GM12891 (cell line): ENCODE measurements around the gene LCN6. TPM values are rescaled to one million over a fixed set of nuclear protein-coding genes. Genes with fewer than 3 reads are reported as not detected.
"Not testable (repeated sequence)": the region's sequence is repeated elsewhere in the genome, so short reads cannot be mapped to it uniquely, and the experiment has no call there.

Experiments used
- DNase-seq: peaks from one replicate; pipeline ENCODE4 v3.0.0; 2011; ENCODE audit warnings: low spot score; ENCODE audit not compliant: insufficient read length
- FAIRE-seq: peaks from 2 replicates; lab custom pipeline; 2011; peaks lifted over from hg19 to GRCh38; lab: Jason Lieb, UNC
- PAX5 ChIP-seq: IDR thresholded peaks from 2 replicates; pipeline ENCODE4 v1.6.1; 2011; ENCODE audit warnings: low read length, moderate library complexity, mild to moderate bottlenecking; ENCODE audit not compliant: insufficient read depth, severe bottlenecking
- POLR2A ChIP-seq: IDR thresholded peaks from 2 replicates; pipeline ENCODE4 v1.6.1; 2011; ENCODE audit warnings: low read depth, low read length, control low read depth
- POLR2AphosphoS5 ChIP-seq: IDR thresholded peaks from 2 replicates; pipeline ENCODE4 v1.6.1; 2011; ENCODE audit warnings: low read depth, low read length, control low read depth
- POU2F2 ChIP-seq: IDR thresholded peaks from 2 replicates; pipeline ENCODE4 v1.6.1; 2011; ENCODE audit warnings: low read depth, mild to moderate bottlenecking, control low read depth, low read length, moderate library complexity
- SPI1 ChIP-seq: IDR thresholded peaks from 2 replicates; pipeline ENCODE4 v1.6.1; 2011; ENCODE audit warnings: low read depth, low read length, control low read depth
- TAF1 ChIP-seq: IDR thresholded peaks from 2 replicates; pipeline ENCODE4 v1.6.1; 2011; ENCODE audit warnings: low read depth, low read length, control low read depth
- polyA plus RNA-seq: library from polyadenylated mRNA; unstranded; fragments of >200 nt; gene quantifications from one replicate; pipeline ENCODE4 v1.2.1, GENCODE V29; 2012; ENCODE audit warnings: low read depth, missing spikeins, inconsistent platforms; ENCODE audit not compliant: missing spikeins

The LCN6 gene
- polyA plus RNA-seq: 0.15 TPM

- DNase-seq (no peak), FAIRE-seq (no peak)
- no peak for TF ChIP-seq POU2F2
- no peak for TF ChIP-seq POLR2AphosphoS5
- TF ChIP-seq PAX5: no peak
- no peak for TF ChIP-seq SPI1
- no peak for TF ChIP-seq POLR2A
- TF ChIP-seq TAF1: no peak
Observed at GRCh38 chr9:136748201-136748600, at the start of gene LCN6. TSS of gene LCN6 (minus strand) at chr9:136748525. CDS start at chr9:136748483, 42 bp downstream.

- DNase-seq, FAIRE-seq: not testable (repeated sequence)
Observed at GRCh38 chr9:136796775-136797347, 48.5 kb upstream of the LCN6 start.

GRCh38 chr9:136796238-136796774, 48.0 kb upstream of the LCN6 start, which contains the start of gene CCDC183:
TSS of gene CCDC183 (plus strand) at chr9:136796338. CDS start at chr9:136796398, 60 bp downstream.
- DNase-seq: no peak
- TF ChIP-seq POU2F2 (no peak), PAX5 (no peak), POLR2AphosphoS5 (no peak), POLR2A (no peak), SPI1 (no peak), TAF1 (no peak)
- no peak for FAIRE-seq

- TF ChIP-seq SPI1: no peak
- no peak for FAIRE-seq
- DNase-seq: no peak
Observed at GRCh38 chr9:136795000-136795348, 46.6 kb upstream of the LCN6 start.

- TF ChIP-seq SPI1 (no peak), PAX5 (no peak), TAF1 (no peak), POLR2AphosphoS5 (no peak), POLR2A (no peak), POU2F2 (no peak)
- DNase-seq (no peak), FAIRE-seq (no peak)
Observed at GRCh38 chr9:136794281-136794999, 46.1 kb upstream of the LCN6 start.

- FAIRE-seq (no peak), DNase-seq (no peak)
- TF ChIP-seq POLR2AphosphoS5: no peak
- TF ChIP-seq POLR2A: no peak
- no peak for TF ChIP-seq POU2F2
- no peak for TF ChIP-seq PAX5
- TF ChIP-seq TAF1: no peak
- TF ChIP-seq SPI1: no peak
Observed at GRCh38 chr9:136793086-136793946, 45.0 kb upstream of the LCN6 start.

- FAIRE-seq: no peak
- TF ChIP-seq TAF1 (no peak), POLR2AphosphoS5 (no peak), PAX5 (no peak), SPI1 (no peak), POU2F2 (no peak), POLR2A (no peak)
- DNase-seq: no peak
Observed at GRCh38 chr9:136792321-136793085, 44.2 kb upstream of the LCN6 start.

GRCh38 chr9:136791516-136792276, 43.4 kb upstream of the LCN6 start:
- TF ChIP-seq POLR2A (no peak), SPI1 (no peak), POLR2AphosphoS5 (no peak), POU2F2 (peak; percentile 32; the same call in 1 of the 2 replicates), TAF1 (no peak), PAX5 (no peak)
- DNase-seq (peak; percentile 56), FAIRE-seq (peak; percentile 20)

GRCh38 chr9:136790640-136791515, 42.6 kb upstream of the LCN6 start, which contains the start of gene TMEM141:
TSS of gene TMEM141 (plus strand) at chr9:136791344. CDS start at chr9:136791371, 27 bp downstream.
- peak; percentile 95 for FAIRE-seq
- TF ChIP-seq POLR2A (no peak), TAF1 (0 out of 2 replicates have a peak, but pooled peaks have one; percentile 19)
- DNase-seq: peak; percentile 98
